Epithelial cell of proximal tubule (primary cell): ENCODE data around the gene UST. TPM values are rescaled to one million over a fixed set of nuclear protein-coding genes. Genes with fewer than 3 reads are reported as not detected.

Experiments used
- DNase-seq: peaks from one replicate; pipeline ENCODE4 v3.0.0-alpha.2; 2011; ENCODE audit warnings: low read depth
- H3K4me3 ChIP-seq: 2 replicates; pipeline ENCODE4 v1.5.1; 2011; ENCODE audit warnings: low read depth, mild to moderate bottlenecking, low read length
- CTCF ChIP-seq: conservative IDR thresholded peaks from 2 replicates; pipeline ENCODE4 v1.5.1; 2012; ENCODE audit warnings: low read depth, mild to moderate bottlenecking, low read length
- total RNA-seq: library from RNA; depleted of rRNA; stranded (reverse); fragments of >200 nt; gene quantifications from 2 replicates; pipeline ENCODE4 v1.2.3, GENCODE V29; 2015

Gene UST
- total RNA-seq, 1 donor from 2014 or later = 1.1 TPM

DNA sequence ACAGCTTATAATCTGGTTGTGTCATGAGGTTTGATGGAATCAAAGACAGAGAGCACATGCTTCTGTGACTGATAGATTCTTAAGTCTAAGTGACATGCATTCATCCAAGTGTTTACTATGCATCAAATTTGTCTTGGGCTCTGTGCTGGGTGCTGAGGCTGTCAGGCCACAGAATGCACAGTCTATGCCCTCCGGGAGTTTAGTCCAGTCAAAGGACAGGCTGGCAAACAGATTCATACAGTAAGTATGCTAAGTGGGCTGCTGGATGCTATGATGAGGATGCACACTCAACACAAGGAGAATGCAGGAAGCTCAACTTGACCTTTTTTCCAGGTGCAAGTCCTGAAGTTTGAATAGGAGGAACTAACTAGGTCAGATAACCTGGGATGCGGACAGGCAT lies 146.7 kb downstream of the UST start:
- no peak for DNase-seq
- H3K4me3 ChIP-seq = no peak overlapping the region
- no peak for TF ChIP-seq CTCF

- H3K4me3 ChIP-seq = no peak overlapping the region
- no peak for DNase-seq
- TF ChIP-seq CTCF = no peak
Observed at GRCh38 chr6:148898376-148899014, 151.7 kb downstream of the UST start.

GRCh38 chr6:148904896-148905870 lies 158.4 kb downstream of the UST start:
- TF ChIP-seq CTCF = no peak
- no peak overlapping the region for H3K4me3 ChIP-seq
- DNase-seq = no peak

DNA sequence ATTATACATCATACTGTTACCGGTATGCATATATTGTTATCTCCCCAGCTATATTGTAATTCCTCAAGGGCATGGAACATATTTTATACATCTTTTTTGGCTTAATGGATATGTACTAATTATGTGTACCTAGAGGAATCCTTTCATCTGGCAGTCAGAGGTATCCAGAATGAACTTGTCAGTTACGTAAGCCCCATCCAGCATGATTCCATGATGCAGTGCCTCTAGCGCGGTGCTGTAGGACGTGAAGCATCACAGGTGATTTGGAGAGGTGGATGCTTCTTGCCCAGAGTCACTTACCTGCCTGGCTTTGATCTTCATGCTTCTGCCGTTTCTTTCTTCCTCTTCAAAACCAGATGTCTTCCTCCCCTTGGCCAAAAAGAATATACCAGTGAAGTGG lies 159.1 kb downstream of the UST start:
- no peak overlapping the region for H3K4me3 ChIP-seq
- TF ChIP-seq CTCF = no peak
- DNase-seq = no peak

DNA sequence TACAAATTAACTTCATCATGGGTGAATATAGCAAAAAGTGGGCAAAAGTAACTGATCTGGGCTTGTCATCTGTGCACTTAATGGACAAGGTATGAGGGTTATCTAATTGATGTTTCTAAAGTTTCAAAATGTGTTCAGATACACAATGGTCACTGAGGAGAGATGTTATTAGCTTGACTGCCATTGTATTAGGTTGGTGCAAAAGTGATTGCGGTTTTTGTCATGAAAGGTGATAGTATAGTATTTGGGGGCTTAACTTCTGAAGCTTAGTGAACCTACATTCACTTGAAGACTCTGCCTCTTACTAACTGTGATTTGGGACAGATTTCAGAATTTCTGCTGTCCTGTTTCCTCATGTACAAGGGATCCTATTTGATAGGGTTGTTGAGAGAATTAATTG lies 159.6 kb downstream of the UST start:
- H3K4me3 ChIP-seq = no peak overlapping the region
- DNase-seq = no peak
- TF ChIP-seq CTCF = no peak

- H3K4me3 ChIP-seq = no peak overlapping the region
- no peak for DNase-seq
- no peak for TF ChIP-seq CTCF
Observed at GRCh38 chr6:148907573-148907972, 160.7 kb downstream of the UST start.
